ENCODE measurements around the gene CBFA2T2.

DNA sequence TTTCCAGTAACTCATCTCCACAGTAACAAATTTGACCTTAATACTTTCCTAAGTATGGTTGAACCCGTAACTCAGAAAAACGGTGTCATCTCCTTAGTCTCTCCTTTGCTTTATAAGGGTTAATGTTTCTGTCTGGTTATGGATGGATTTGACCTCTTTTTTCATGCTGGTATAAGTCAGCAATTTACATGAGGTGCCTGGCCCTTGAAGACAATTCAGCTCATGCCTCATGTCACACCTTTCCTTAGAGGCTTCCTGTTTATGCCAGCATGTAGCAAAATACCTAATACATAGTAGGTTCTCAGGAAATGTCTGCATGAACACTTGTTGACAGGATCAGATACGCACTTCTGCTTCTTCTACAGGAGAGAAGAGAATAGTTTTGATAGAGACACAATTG is 134.5 kb downstream of the CBFA2T2 start:
- TF ChIP-seq CTCF (IDR thresholded peaks at IDR 0.05) (no peak), POLR2A (IDR thresholded peaks at IDR 0.05) (no peak)
